ENCODE results near the gene CFAP100.

DNA sequence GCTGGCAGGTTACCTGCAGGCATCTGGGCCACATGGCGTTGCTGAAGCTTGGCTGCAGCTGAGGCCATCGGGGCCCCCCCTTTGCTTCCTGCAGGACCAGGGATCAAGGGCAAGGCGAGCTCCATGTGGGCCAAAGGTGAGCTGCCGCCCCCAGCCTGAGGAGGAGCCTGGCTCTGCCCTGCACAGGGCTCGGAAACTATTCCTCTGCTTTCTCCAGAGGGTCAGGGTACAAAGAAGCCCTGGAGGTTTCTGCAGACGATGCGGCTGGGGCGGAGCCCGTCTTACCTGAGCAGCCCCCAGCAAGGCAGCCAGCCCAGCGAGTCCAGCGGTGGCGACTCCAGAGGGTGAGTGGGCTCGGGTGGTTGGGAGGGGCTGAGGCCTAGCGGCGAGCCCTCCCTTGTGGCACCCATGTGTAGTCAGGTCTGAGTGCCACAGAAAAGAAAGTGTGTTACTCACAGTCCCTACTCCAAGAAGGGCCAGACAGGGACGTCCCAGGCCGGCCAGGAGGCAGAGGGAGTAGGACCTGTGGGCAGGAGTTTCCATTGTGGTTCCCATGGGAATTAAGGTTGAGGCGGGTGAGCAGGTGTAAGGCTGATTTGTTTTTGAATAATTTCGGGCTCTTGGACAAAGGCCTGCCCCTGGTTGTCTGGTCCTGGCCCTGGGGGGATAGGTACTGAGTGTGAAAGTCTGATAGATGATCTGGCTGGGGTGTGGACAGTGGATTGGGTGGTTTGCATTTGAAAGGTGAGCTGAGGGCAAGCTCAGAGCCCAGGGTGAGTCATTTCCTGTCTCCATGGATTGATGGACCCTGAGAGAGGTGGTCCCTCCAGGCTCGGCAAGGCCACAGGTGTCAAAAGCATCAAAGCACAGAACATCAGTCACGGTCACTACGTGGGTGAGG lies 25.4 kb downstream of the CFAP100 start:
- TF ChIP-seq EZH2 (IDR thresholded peaks at IDR 0.05) (no peak), POLR2AphosphoS5 (IDR thresholded peaks at IDR 0.05; ENCODE audit: borderline replicate concordance, low read depth, low read length) (no peak), FOXP2 (optimal IDR thresholded peaks at IDR 0.05; ENCODE audit: control extremely low read depth, extremely low read length, insufficient read depth) (no peak)

Measured in SK-N-MC (cell line).